ENCODE results near the gene ATP11A. TPM values are rescaled to one million over a fixed set of nuclear protein-coding genes. Genes with fewer than 3 reads are reported as not detected.

Gene ATP11A
- total and polyA plus RNA-seq, 8 donors = 271 to 502 (median 458) TPM

DNA sequence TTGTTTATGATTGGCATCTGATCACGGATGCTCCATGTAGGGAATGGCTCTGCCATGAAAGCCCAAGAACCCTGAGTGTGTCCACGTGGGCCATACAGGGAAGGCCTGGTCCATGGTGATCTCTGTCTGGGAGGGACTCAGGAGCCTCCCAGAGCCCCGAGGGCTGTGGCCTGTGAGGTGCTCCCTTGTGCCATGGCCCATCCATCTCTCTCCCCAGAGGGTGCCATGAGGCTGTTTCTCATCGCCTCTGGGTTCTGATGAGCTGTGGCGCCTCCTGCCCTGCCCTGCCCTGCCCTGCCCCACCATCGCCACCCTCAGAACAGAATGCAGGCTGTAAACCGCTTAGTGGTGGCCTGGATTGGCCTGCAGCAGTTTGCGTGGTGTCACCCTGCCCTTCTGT lies 83.1 kb downstream of the ATP11A start:
- no peak overlapping the region for H3K4me3 ChIP-seq
- TF ChIP-seq, protein P1, sequence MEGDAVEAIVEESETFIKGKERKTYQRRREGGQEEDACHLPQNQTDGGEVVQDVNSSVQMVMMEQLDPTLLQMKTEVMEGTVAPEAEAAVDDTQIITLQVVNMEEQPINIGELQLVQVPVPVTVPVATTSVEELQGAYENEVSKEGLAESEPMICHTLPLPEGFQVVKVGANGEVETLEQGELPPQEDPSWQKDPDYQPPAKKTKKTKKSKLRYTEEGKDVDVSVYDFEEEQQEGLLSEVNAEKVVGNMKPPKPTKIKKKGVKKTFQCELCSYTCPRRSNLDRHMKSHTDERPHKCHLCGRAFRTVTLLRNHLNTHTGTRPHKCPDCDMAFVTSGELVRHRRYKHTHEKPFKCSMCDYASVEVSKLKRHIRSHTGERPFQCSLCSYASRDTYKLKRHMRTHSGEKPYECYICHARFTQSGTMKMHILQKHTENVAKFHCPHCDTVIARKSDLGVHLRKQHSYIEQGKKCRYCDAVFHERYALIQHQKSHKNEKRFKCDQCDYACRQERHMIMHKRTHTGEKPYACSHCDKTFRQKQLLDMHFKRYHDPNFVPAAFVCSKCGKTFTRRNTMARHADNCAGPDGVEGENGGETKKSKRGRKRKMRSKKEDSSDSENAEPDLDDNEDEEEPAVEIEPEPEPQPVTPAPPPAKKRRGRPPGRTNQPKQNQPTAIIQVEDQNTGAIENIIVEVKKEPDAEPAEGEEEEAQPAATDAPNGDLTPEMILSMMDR (IDR thresholded peaks at IDR 0.05) = no peak
- ATAC-seq (no peak), DNase-seq (no peak)
- no peaks in the 10 kb centered on the region for H3K9me3 ChIP-seq
- peak overlapping the region in 1 of 2 donors; percentile 0 for H3K27ac ChIP-seq
- no peaks in the 10 kb centered on the region for H3K27me3 ChIP-seq
- peaks cover 12 to 67% of the 10 kb centered on the region in 2 donors for H3K4me1 ChIP-seq
- intact Hi-C loops (cut with DNase I) = no loop called here
- H3K36me3 ChIP-seq = peaks cover 0 to 6% of the 10 kb centered on the region in 2 donors

DNA sequence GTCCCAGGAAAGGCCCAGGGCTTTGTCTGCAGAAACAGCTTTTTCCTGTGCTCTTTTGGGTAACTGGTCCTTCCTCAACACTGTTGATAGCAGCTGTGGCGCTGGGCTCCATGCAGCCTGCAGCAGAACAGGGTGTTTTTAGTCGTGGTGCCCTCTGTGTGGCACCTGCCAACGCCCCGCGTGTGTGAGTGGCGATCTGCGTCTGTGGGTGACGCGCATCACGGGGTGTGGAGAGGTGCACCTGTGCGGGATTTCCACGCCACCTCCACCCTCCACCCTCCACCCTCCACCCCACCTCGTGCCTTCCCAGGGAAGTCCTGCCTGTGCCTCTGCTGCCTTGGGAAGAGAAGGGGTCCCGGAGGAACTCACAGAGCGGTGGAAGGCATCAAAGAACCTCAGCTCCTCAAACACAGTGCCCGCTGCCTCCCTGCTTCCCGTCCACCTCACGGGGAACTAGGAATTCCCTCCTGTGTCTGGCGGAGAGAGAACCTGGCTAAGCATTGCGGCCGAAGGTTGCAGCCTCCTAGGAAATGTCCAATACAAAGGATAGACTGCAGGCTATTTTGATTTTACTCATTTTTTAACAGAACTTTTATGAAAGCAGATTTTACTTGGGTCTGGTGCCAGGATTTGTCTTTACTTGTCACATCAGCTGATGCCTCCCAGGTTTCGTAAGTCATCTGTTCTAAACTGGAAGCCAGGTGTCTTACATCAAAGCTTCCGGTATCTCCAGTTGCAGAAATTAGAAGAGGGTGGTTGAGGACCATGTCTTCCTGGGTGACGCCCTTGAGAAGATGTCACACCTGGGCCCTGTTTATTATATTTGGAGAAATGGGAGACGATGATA lies 84.0 kb downstream of the ATP11A start:
- no peak overlapping the region for H3K4me3 ChIP-seq
- intact Hi-C loops (cut with DNase I) = no loop called here
- H3K36me3 ChIP-seq = peaks cover 0 to 6% of the 10 kb centered on the region in 2 donors
- DNase-seq (no peak), ATAC-seq (no peak)
- TF ChIP-seq, protein P1 (IDR thresholded peaks at IDR 0.05) = no peak
- H3K27ac ChIP-seq = no peak overlapping the region
- H3K27me3 ChIP-seq = no peaks in the 10 kb centered on the region
- H3K9me3 ChIP-seq = no peaks in the 10 kb centered on the region
- H3K4me1 ChIP-seq = peaks cover 12 to 60% of the 10 kb centered on the region in 2 donors

DNA sequence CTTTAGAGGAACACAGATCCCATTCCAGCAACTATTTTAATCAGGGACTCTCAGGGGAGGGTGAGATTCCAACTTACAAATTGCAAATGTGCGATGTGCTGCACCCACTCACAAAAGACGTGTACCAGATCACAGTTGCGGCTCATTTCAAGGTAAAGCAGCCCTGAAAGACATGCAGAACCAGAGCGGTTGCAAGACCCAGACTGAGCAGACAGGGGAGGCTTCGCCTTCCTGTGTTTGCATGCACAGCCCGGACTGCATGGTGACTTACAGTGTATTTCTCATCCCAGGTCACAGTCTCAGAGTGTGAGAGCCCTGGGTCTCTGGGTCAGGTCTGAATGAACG lies 84.6 kb downstream of the ATP11A start:
- Histone ChIP-seq H3K4me3 (no peak overlapping the region), H3K27me3 (no peaks in the 10 kb centered on the region), H3K36me3 (peaks cover 0 to 6% of the 10 kb centered on the region in 2 donors), H3K27ac (no peak overlapping the region), H3K4me1 (peaks cover 12 to 54% of the 10 kb centered on the region in 2 donors), H3K9me3 (no peaks in the 10 kb centered on the region)
- ATAC-seq (no peak), DNase-seq (no peak)
- TF ChIP-seq, protein P1 (IDR thresholded peaks at IDR 0.05) = no peak
- intact Hi-C loops (cut with DNase I) = no loop called here

DNA sequence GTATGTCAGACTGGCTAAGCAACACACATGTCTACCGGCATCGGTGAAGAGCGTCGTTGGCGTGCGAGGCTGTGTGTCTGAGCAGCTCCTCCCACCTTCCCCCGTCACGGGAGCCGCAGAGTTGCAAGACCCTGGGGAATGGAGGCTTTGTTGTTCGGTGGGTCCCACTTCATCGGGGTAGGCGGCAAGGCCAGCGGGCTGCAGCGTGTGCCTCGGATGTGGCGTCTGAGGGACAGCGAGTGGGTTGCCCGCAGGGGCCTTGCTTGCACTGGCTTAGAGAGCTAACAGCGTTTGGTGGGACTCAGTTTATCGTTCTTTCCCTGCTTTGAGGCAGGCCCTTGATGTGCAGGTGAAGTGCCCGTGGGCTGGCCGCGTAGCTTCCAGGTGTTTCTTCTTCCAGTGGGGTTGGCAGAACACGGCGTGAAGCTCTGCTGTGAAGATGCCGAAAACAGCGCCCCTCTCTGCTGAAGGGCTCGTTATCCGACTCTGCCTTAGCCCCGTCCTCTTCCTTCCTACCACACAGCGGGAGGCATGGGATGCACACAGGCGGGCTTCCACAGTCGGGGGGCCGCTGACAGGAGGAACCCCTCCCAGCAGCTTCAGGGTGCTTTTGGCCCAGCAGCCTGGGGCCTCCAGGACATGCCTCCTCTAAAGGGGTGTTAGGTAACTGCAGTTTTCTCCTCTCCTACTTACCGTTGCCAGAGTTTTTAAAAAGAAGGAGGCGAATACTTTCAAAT lies 85.2 kb downstream of the ATP11A start:
- Histone ChIP-seq H3K36me3 (peaks cover 0 to 6% of the 10 kb centered on the region in 2 donors), H3K4me3 (no peak overlapping the region), H3K27ac (no peak overlapping the region), H3K27me3 (no peaks in the 10 kb centered on the region), H3K4me1 (peaks cover 13 to 53% of the 10 kb centered on the region in 2 donors), H3K9me3 (no peaks in the 10 kb centered on the region)
- TF ChIP-seq, protein P1 (IDR thresholded peaks at IDR 0.05) = no peak
- intact Hi-C loops (cut with DNase I) = no loop called here
- ATAC-seq (no peak), DNase-seq (peak in 2 of 4 donors; percentile 27 to 74)

DNA sequence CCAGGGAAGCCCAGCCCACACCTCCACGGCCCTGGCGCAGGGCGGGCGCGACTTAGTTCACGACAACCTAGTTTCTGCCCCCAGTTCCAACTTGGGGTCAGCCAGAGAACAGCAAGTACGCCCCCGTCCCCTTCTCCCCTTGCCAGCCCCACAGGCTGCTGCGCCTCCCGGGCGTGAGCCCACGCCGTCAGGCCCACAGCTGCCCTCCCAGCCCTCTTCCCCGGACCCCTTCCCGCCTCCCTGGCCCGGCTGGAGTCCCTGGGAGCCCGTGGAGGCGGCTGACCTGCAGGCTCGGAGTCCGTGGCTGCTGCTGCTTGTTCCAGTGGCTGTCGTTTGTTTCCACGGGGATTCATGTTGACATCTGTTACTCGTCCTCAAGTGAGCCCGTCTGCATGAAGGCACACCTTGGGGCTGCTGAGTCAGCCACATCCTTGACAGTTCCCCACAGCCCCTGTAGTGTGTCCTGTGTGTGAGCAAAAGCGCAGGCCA lies 86.0 kb downstream of the ATP11A start:
- H3K4me1 ChIP-seq = peaks cover 16 to 54% of the 10 kb centered on the region in 2 donors
- H3K36me3 ChIP-seq = peaks cover 0 to 6% of the 10 kb centered on the region in 2 donors
- H3K4me3 ChIP-seq = no peak overlapping the region
- TF ChIP-seq, protein P1 (IDR thresholded peaks at IDR 0.05) = no peak
- no peaks in the 10 kb centered on the region for H3K27me3 ChIP-seq
- peak in 1 of 4 donors; percentile 31 for DNase-seq
- H3K9me3 ChIP-seq = no peaks in the 10 kb centered on the region
- peak; percentile 2 for ATAC-seq
- intact Hi-C loops (cut with DNase I) = no loop called here
- H3K27ac ChIP-seq = no peak overlapping the region

All from left lung (tissue), 10 donors.